Testis (tissue), 3 donors: ENCODE measurements around the gene KCNMB4. TPM values are rescaled to one million over a fixed set of nuclear protein-coding genes. Genes with fewer than 3 reads are reported as not detected.

Source experiments
- DNase-seq: peaks from one replicate; pipeline ENCODE4 v3.0.0-alpha.2; 2019
- H3K27ac ChIP-seq, 2 donors: fragments of 200-600 bp; sonication (generic); one replicate each; pipeline ENCODE4 v1.5.1; 2019
- H3K27me3 ChIP-seq: fragments of 200-600 bp; sonication (generic); one replicate; pipeline ENCODE4 v1.5.1; 2019
- H3K36me3 ChIP-seq: fragments of 200-600 bp; sonication (generic); one replicate; pipeline ENCODE4 v1.5.1; 2017; ENCODE audit warnings: low read depth; ENCODE audit errors: missing control alignments
- H3K4me1 ChIP-seq: fragments of 200-600 bp; sonication (generic); one replicate; pipeline ENCODE4 v1.5.1; 2019
- H3K4me3 ChIP-seq, 2 donors: fragments of 200-600 bp; sonication (generic); one replicate each; pipeline ENCODE4 v1.5.1; 2017 to 2019
- H3K9me3 ChIP-seq: fragments of 200-600 bp; sonication (generic); one replicate; pipeline ENCODE4 v1.5.1; 2017
- CTCF ChIP-seq, 3 experiments: fragments of 450-650 bp in 2 of 3; fragments of 200-600 bp in 1 of 3; sonication (generic) in 1 of 3; IDR thresholded peaks; one replicate each; pipeline ENCODE4 v1.5.1; 2016 to 2019; ENCODE audit warnings: antibody characterized with exemption in 3 of 3, mild to moderate bottlenecking in 2 of 3, moderate library complexity in 1 of 3
- POLR2A ChIP-seq: fragments of 450-650 bp; IDR thresholded peaks from one replicate; pipeline ENCODE4 v1.6.1; 2017; ENCODE audit warnings: antibody characterized with exemption, mild to moderate bottlenecking, moderate library complexity
- WGBS, 2 donors: methylation state at CpG; one replicate each; pipeline ENCODE4 v1.1.5; 2018; 5-methylcytosine and 5-hydroxymethylcytosine counted together
- intact Hi-C: fragments of 100-400 bp; cut with DNase I; formaldehyde crosslinking; loops from one replicate; pipeline ENCODE4 v1.15.1; 2023; ENCODE audit warnings: low total_unique reads
- polyA plus RNA-seq: library from polyadenylated mRNA; stranded (reverse); fragments of 350-450 nt; fragmentation: Illumina TruSeq; extraction: RNeasy Lipid Tissue Mini Kit (QIAGEN cat#74804); gene quantifications from one replicate; pipeline ENCODE4 v1.2.3, GENCODE V29; 2014; ENCODE audit warnings: low read depth, low replicate concordance; ENCODE audit not compliant: insufficient read depth
- total RNA-seq, 2 donors: library from RNA; depleted of rRNA; stranded (reverse); fragments of >200 nt; gene quantifications; one replicate each; pipeline ENCODE4 v1.2.3, GENCODE V29; 2016

KCNMB4 gene
- total and polyA plus RNA-seq, 3 donors from 2014 or later: 3.5 to 8.8 (median 7.1) TPM

- H3K36me3 ChIP-seq: no peaks in the 10 kb centered on the region
- intact Hi-C loops: no loop called here
- DNase-seq: no peak
- no peak overlapping the region for H3K4me3 ChIP-seq
- no peak overlapping the region for H3K27ac ChIP-seq
- no peaks in the 10 kb centered on the region for H3K9me3 ChIP-seq
- H3K27me3 ChIP-seq: no peaks in the 10 kb centered on the region
- TF ChIP-seq CTCF (IDR thresholded peaks at IDR 0.05): no peak
- TF ChIP-seq POLR2A: no peak
- WGBS, 2 donors: 0 to 38% methylated on average over 1 of the region's 1 CpG
- peaks cover 4% of the 10 kb centered on the region for H3K4me1 ChIP-seq
Observed at GRCh38 chr12:70443062-70443673, 77.1 kb downstream of the KCNMB4 start.

GRCh38 chr12:70444903-70445302, 78.8 kb downstream of the KCNMB4 start:
- Histone ChIP-seq H3K36me3 (no peaks in the 10 kb centered on the region), H3K27me3 (no peaks in the 10 kb centered on the region), H3K9me3 (no peaks in the 10 kb centered on the region), H3K27ac (no peak overlapping the region), H3K4me1 (peaks cover 4% of the 10 kb centered on the region), H3K4me3 (no peak overlapping the region)
- no peak for TF ChIP-seq POLR2A
- no peak for TF ChIP-seq CTCF (IDR thresholded peaks at IDR 0.05)
- WGBS, 2 donors: 39% methylated on average over 4 of the region's 4 CpGs
- no peak for DNase-seq
- intact Hi-C loops: no loop called here

DNA sequence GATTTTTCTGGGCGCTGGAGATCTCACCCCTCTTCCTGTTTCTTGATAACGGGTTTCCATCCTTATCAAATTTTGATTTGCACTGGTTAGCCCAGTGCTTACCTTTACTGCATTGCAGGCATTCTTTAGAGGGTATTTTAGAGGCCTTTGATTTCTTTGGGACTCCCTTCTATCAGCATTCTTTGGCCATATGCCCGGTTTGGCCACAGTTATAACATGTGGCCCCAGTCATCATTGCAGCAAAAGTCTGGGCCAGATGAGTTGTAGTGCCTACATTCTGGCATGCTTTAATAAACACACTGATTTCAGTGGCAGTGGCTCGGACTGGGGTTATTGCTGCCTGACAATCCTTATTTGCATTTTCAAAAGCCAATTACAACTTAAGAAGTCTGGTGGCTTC, 82.3 kb downstream of the KCNMB4 start:
- no peak for TF ChIP-seq CTCF (IDR thresholded peaks at IDR 0.05)
- TF ChIP-seq POLR2A: no peak
- no peak for DNase-seq
- WGBS, 2 donors: 80 to 87% methylated on average over 4 of the region's 4 CpGs

DNA sequence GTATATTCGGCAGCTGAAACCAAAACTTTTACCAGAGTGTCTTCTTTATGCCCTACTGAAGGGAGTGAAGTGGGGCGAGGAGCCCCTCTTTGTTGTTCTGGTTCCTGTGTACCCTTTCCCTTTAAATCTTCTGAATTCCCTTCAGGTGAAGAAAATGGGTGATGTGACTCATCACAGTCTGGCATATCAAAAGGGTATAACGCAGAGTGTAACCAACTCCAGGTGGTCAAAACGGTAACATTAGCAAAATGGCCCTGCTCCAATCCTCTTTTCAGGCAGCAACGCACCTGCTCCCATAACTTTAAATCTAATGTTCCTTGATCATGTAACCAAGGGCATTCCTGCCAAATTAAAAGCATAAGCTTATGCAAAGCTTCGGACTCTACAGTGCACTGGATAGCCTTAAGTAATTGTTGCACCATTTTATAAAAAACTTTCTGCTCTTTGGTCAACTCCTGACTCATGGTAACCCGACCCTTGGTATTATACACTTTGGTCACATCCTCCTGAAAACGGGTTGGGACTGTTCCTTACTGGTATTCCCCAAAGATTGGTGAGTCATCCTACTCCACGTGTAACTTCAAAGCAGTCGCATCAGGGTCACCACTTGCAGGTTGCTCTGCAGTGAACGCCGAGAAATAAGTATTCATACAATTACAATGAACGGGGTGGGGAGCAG, 83.1 kb downstream of the KCNMB4 start:
- peaks cover 4% of the 10 kb centered on the region for H3K4me1 ChIP-seq
- intact Hi-C loops: no loop called here
- no peaks in the 10 kb centered on the region for H3K36me3 ChIP-seq
- DNase-seq: no peak
- no peak overlapping the region for H3K27ac ChIP-seq
- WGBS, 2 donors: 81 to 87% methylated on average over 13 of the region's 13 CpGs
- TF ChIP-seq CTCF (IDR thresholded peaks at IDR 0.05) (no peak), POLR2A (no peak)
- no peaks in the 10 kb centered on the region for H3K9me3 ChIP-seq
- H3K4me3 ChIP-seq: no peak overlapping the region
- no peaks in the 10 kb centered on the region for H3K27me3 ChIP-seq

More for the DNA sequence above, 82.3 kb downstream of the KCNMB4 start:
- intact Hi-C loops: no loop called here
- Histone ChIP-seq H3K36me3 (no peaks in the 10 kb centered on the region), H3K4me3 (no peak overlapping the region), H3K27me3 (no peaks in the 10 kb centered on the region), H3K9me3 (no peaks in the 10 kb centered on the region), H3K27ac (no peak overlapping the region), H3K4me1 (peaks cover 4% of the 10 kb centered on the region)
